ENCODE measurements around the gene DPF3. TPM values are rescaled to one million over a fixed set of nuclear protein-coding genes. Genes with fewer than 3 reads are reported as not detected.

DPF3 gene
- total and polyA plus RNA-seq, 2 of the 13 experiments (the other 11 are each of a cell fraction or from before 2014, with no cell fraction given), result 0.09 to 0.60 TPM

- DNase-seq (ENCODE audit: low spot score) (no peak), ATAC-seq (no peak), FAIRE-seq (no peak)
- intact Hi-C loops (cut with micrococcal nuclease; ENCODE audit: unreplicated experiment) (no loop called here), in situ Hi-C loops (cut with HindIII; ENCODE audit: extremely low pct_ligation_motif_present, low pct_unique_long_range_greater_than_20kb) (no loop called here)
- no peaks in the 10 kb centered on the region for H3K4me1 ChIP-seq (ENCODE audit: insufficient read depth, low read length)
- no peaks in the 10 kb centered on the region for H3K36me3 ChIP-seq (replicated peaks in 1 of 2; ENCODE audit: control insufficient read depth in 1 of 2, insufficient read depth in 2 of 2, low read length in 2 of 2)
- no peaks in the 10 kb centered on the region for H3K79me2 ChIP-seq (ENCODE audit: insufficient read depth, low read length)
- no peak overlapping the region for H3K4me2 ChIP-seq (ENCODE audit: low read depth, low read length)
- no peaks in the 10 kb centered on the region for H3K9me3 ChIP-seq (ENCODE audit: low read length)
- H3K27ac ChIP-seq (ENCODE audit: extremely low read length, insufficient read depth, low read length), result no peak overlapping the region
- no peak overlapping the region for H2AFZ ChIP-seq (ENCODE audit: low read length)
- WGBS (ENCODE audit: low lambda C conversion rate), result 34% methylated on average over 6 of the region's 11 CpGs
- no peaks in the 10 kb centered on the region for H4K20me1 ChIP-seq (ENCODE audit: insufficient read depth, low read length)
- CTCF ChIA-PET (ENCODE audit: low intra/inter-chr PET ratio, low total read pairs), result no interaction called here
- no peak overlapping the region for H3K4me3 ChIP-seq (replicated peaks in 1 of 3; ENCODE audit: insufficient read depth in 1 of 3, low read depth in 2 of 3, low read length in 3 of 3)
- BruUV-seq (replicated peaks), result no TSS peak
- POLR2A ChIA-PET, result no interaction called here
- H3K9ac ChIP-seq (ENCODE audit: insufficient read depth, low read depth, low read length), result no peak overlapping the region
- H3K27me3 ChIP-seq (ENCODE audit: control insufficient read depth in 1 of 2, insufficient read depth in 2 of 2, low read length in 2 of 2), result peaks cover 0 to 3% of the 10 kb centered on the region in 2 experiments; a peak in 2 of 5 replicates
- no peak for TF ChIP-seq MIER2 (CRISPR knock-in tag; IDR thresholded peaks at IDR 0.05)
- TF ChIP-seq FOSL2 (CRISPR knock-in tag; IDR thresholded peaks at IDR 0.05), result no peak
- no peak for TF ChIP-seq CCAR2 (optimal IDR thresholded peaks at IDR 0.05; ENCODE audit: low read depth, low read length)
- no peak for TF ChIP-seq RBFOX2 (IDR thresholded peaks at IDR 0.05; ENCODE audit: low read depth, low read length)
- TF ChIP-seq XBP1 (CRISPR knock-in tag; IDR thresholded peaks at IDR 0.05), result no peak
- no peak for TF ChIP-seq TSC22D2 (CRISPR knock-in tag; IDR thresholded peaks at IDR 0.05; ENCODE audit: borderline replicate concordance)
- TF ChIP-seq ZSCAN20 (CRISPR knock-in tag; IDR thresholded peaks at IDR 0.05; ENCODE audit: borderline replicate concordance), result no peak
- no peak for TF ChIP-seq PHF8 (CRISPR knock-in tag; IDR thresholded peaks at IDR 0.05)
- TF ChIP-seq HMGA1 (CRISPR knock-in tag; conservative IDR thresholded peaks at IDR 0.05), result no peak
- TF ChIP-seq, protein P1, sequence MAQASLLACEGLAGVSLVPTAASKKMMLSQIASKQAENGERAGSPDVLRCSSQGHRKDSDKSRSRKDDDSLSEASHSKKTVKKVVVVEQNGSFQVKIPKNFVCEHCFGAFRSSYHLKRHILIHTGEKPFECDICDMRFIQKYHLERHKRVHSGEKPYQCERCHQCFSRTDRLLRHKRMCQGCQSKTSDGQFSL (CRISPR knock-in tag; IDR thresholded peaks at IDR 0.05), result no peak
- no peak for TF ChIP-seq ZNF337 (CRISPR knock-in tag; IDR thresholded peaks at IDR 0.05; ENCODE audit: borderline replicate concordance, low read depth)
- TF ChIP-seq RBAK (CRISPR knock-in tag; IDR thresholded peaks at IDR 0.05), result no peak
- TF ChIP-seq FOXK2 (IDR thresholded peaks at IDR 0.05), result no peak
- TF ChIP-seq SP140L (CRISPR knock-in tag; IDR thresholded peaks at IDR 0.05; ENCODE audit: borderline replicate concordance), result no peak
- TF ChIP-seq HNF1A (IDR thresholded peaks at IDR 0.05; ENCODE audit: low read depth), result no peak
- no peak for TF ChIP-seq HNF1A (CRISPR knock-in tag; IDR thresholded peaks at IDR 0.05; ENCODE audit: borderline replicate concordance)
- no peak for TF ChIP-seq ZNF841 (CRISPR knock-in tag; IDR thresholded peaks at IDR 0.05; ENCODE audit: borderline replicate concordance)
- TF ChIP-seq TOE1 (CRISPR knock-in tag; IDR thresholded peaks at IDR 0.05), result no peak
Observed at GRCh38 chr14:72614891-72615415, 278.9 kb downstream of the DPF3 start.
